Measurements from ENCODE around the gene CNKSR1.

- TF ChIP-seq CTCF (conservative IDR thresholded peaks at IDR 0.05 in 1 of 2, IDR thresholded peaks at IDR 0.05 in 1 of 2; ENCODE audit: low read depth in 1 of 2, low read length in 2 of 2) (no peak), EZH2 (IDR thresholded peaks at IDR 0.05; ENCODE audit: low read length, missing control alignments) (no peak)
Observed at GRCh38 chr1:26224606-26225005, 47.3 kb downstream of the CNKSR1 start.

Measured in fibroblast of lung (primary cell).